ENCODE measurements around the gene PTER. TPM values are rescaled to one million over a fixed set of nuclear protein-coding genes. Genes with fewer than 3 reads are reported as not detected.

PTER gene
- total and polyA plus RNA-seq, 9 of the 15 experiments (the other 6 are each of a cell fraction or from before 2014, with no cell fraction given): 15.5 to 42.1 (median 28.6) TPM

- no peak for TF ChIP-seq HMGXB4 (CRISPR knock-in tag; IDR thresholded peaks at IDR 0.05)
- no peak for TF ChIP-seq SNRNP70 (optimal IDR thresholded peaks at IDR 0.05; ENCODE audit: low read depth, low read length)
- no peak for TF ChIP-seq ZNF707 (CRISPR knock-in tag; conservative IDR thresholded peaks at IDR 0.05)
- TF ChIP-seq EP300 (IDR thresholded peaks at IDR 0.05; ENCODE audit: low read length): peak; percentile 46; the same call in 1 of the 2 replicates
- no peak for TF ChIP-seq RBM15 (IDR thresholded peaks at IDR 0.05; ENCODE audit: insufficient read depth, low read length)
- no peak for TF ChIP-seq ATF6 (CRISPR knock-in tag; IDR thresholded peaks at IDR 0.05)
- TF ChIP-seq NR2C2 (CRISPR knock-in tag; IDR thresholded peaks at IDR 0.05): no peak
- peak; percentile 77; the same call in 1 of the 2 replicates for TF ChIP-seq NR2C2 (tag; IDR thresholded peaks at IDR 0.05)
- no peak for TF ChIP-seq RNF2 (IDR thresholded peaks at IDR 0.05)
- TF ChIP-seq THRA (IDR thresholded peaks at IDR 0.05): 0 out of 2 replicates have a peak, but pooled peaks have one; percentile 24
- TF ChIP-seq DLX4 (CRISPR knock-in tag; IDR thresholded peaks at IDR 0.05): no peak
- TF ChIP-seq E4F1 (CRISPR knock-in tag; IDR thresholded peaks at IDR 0.05; ENCODE audit: borderline replicate concordance): no peak
- TF ChIP-seq CBFA2T2 (conservative IDR thresholded peaks at IDR 0.05): peak; percentile 12; the same call in 1 of the 2 replicates
- no peak for TF ChIP-seq POLR3A (IDR thresholded peaks at IDR 0.05; ENCODE audit: borderline replicate concordance, extremely low read depth, insufficient read depth, insufficient read length)
- TF ChIP-seq OTX1 (CRISPR knock-in tag; IDR thresholded peaks at IDR 0.05): no peak
- peak; percentile 79; the same call in 1 of the 2 replicates for TF ChIP-seq ESRRA (IDR thresholded peaks at IDR 0.05; ENCODE audit: borderline replicate concordance, low read depth)
- TF ChIP-seq NR2C1 (IDR thresholded peaks at IDR 0.05): peak; percentile 79
- TF ChIP-seq NR2C1 (tag; IDR thresholded peaks at IDR 0.05): peak; percentile 88
Measured at GRCh38 chr10:16491933-16492332, 55.1 kb downstream of the PTER start (continued).

Data from K562 (cell line).